Naive thymus-derived CD4-positive, alpha-beta T cell (primary cell): ENCODE results near the gene MRC2. TPM values are rescaled to one million over a fixed set of nuclear protein-coding genes. Genes with fewer than 3 reads are reported as not detected.

ENCODE experiments used
- ATAC-seq: fragments of 150-1000 bp; cut with Tn5 transposase; 2 replicates; pipeline ENCODE4 v1.10.0; 2021; ENCODE audit warnings: mild to moderate bottlenecking, moderate library complexity
- CTCF ChIA-PET: fragments of 350-600 bp; sonication (Branson Sonifier 250); formaldehyde crosslinking; loops from one replicate; lab custom pipeline; 2021; ENCODE audit warnings: antibody characterized with exemption; lab: Charles Lee
- POLR2A ChIA-PET: fragments of 350-600 bp; sonication (Branson Sonifier 250); formaldehyde crosslinking; loops from one replicate; lab custom pipeline; 2021; ENCODE audit warnings: antibody characterized with exemption, inconsistent platforms; lab: Charles Lee
- DNase-seq, 9 donors: peaks; one replicate each; pipeline versions ENCODE4 v3.0.0 to v3.0.0-alpha.2; 2020 to 2022; ENCODE audit warnings: mixed read lengths in 1 of 9
- H3K27ac ChIP-seq: one replicate; pipeline ENCODE4 v1.7.0; 2013; ENCODE audit warnings: mild to moderate bottlenecking, low read depth, low read length, moderate library complexity
- H3K27me3 ChIP-seq, 2 donors: one replicate each; pipeline ENCODE4 v1.7.0; 2013; ENCODE audit warnings: low read length in 2 of 2, mild to moderate bottlenecking in 2 of 2, moderate library complexity in 2 of 2; ENCODE audit not compliant: control insufficient read depth in 2 of 2, insufficient read depth in 2 of 2
- H3K36me3 ChIP-seq, 3 experiments: 1 replicate in 2 of 3; 2 replicates in 1 of 3; pipeline ENCODE4 v1.7.0; 2013; ENCODE audit warnings: low read length in 3 of 3, mild to moderate bottlenecking in 3 of 3, moderate library complexity in 1 of 3; ENCODE audit not compliant: insufficient read depth in 3 of 3, control insufficient read depth in 2 of 3
- H3K4me1 ChIP-seq, 2 donors: one replicate each; pipeline ENCODE4 v1.7.0; 2013; ENCODE audit warnings: low read length in 2 of 2, mild to moderate bottlenecking in 2 of 2, moderate library complexity in 1 of 2; ENCODE audit not compliant: control insufficient read depth in 2 of 2, insufficient read depth in 2 of 2
- H3K4me3 ChIP-seq: 2 replicates; pipeline ENCODE4 v1.7.0; 2013; ENCODE audit warnings: mild to moderate bottlenecking, low read length
- H3K9me3 ChIP-seq, 3 experiments: 1 replicate in 2 of 3; 2 replicates in 1 of 3; pipeline ENCODE4 v1.7.0; 2013; ENCODE audit warnings: low read length in 3 of 3; ENCODE audit not compliant: control insufficient read depth in 2 of 3
- H3K27ac Mint-ChIP-seq, 9 donors: one replicate each; pipeline ENCODE4 v1.8.0; 2020 to 2022; ENCODE audit warnings: mixed read lengths in 9 of 9, mild to moderate bottlenecking in 8 of 9, moderate library complexity in 5 of 9, inconsistent platforms in 2 of 9
- H3K27me3 Mint-ChIP-seq, 5 donors: one replicate each; pipeline ENCODE4 v1.8.0; 2021 to 2022; ENCODE audit warnings: mixed read lengths in 5 of 5, mild to moderate bottlenecking in 1 of 5
- H3K36me3 Mint-ChIP-seq, 5 donors: one replicate each; pipeline ENCODE4 v1.8.0; 2020 to 2022; ENCODE audit warnings: mixed read lengths in 5 of 5, mild to moderate bottlenecking in 3 of 5, inconsistent platforms in 1 of 5
- H3K4me1 Mint-ChIP-seq, 7 donors: one replicate each; pipeline ENCODE4 v1.8.0; 2020 to 2022; ENCODE audit warnings: mixed read lengths in 7 of 7, mild to moderate bottlenecking in 3 of 7, inconsistent platforms in 1 of 7
- H3K4me3 Mint-ChIP-seq, 10 donors: one replicate each; pipeline ENCODE4 v1.8.0; 2020 to 2022; ENCODE audit warnings: mild to moderate bottlenecking in 10 of 10, mixed read lengths in 10 of 10, moderate library complexity in 6 of 10, inconsistent platforms in 2 of 10
- H3K9me3 Mint-ChIP-seq, 11 donors: one replicate each; pipeline ENCODE4 v1.8.0; 2020 to 2022; ENCODE audit warnings: mixed read lengths in 11 of 11, mild to moderate bottlenecking in 4 of 11, inconsistent platforms in 1 of 11, moderate library complexity in 1 of 11
- intact Hi-C, 2 donors: fragments of 100-400 bp; cut with micrococcal nuclease; formaldehyde crosslinking; loops; one replicate each; pipeline ENCODE4 v1.15.1; 2023
- polyA plus RNA-seq, 2 donors: library from polyadenylated mRNA; unstranded; fragments of 300-500 nt; fragmentation: Illumina TruSeq; gene quantifications; one replicate each; pipeline ENCODE4 v1.2.3, GENCODE V29; 2021
- total RNA-seq, 6 experiments: library from RNA in 5 of 6; stranded (reverse) in 5 of 6; gene quantifications; 1 replicate in 5 of 6; 2 replicates in 1 of 6; pipeline ENCODE4 v1.2.3 and lab custom pipeline; 2021 to 2026

Gene MRC2
- total and polyA plus RNA-seq, 7 experiments from 2014 or later = 0.11 to 3.4 (median 2.2) TPM

- intact Hi-C loops = no loop called here
Measured at GRCh38 chr17:62674363-62674739, 46.9 kb downstream of the MRC2 start.

GRCh38 chr17:62674841-62675240 lies 47.4 kb downstream of the MRC2 start:
- no peak overlapping the region for H3K4me3 ChIP-seq
- no peaks in the 10 kb centered on the region for H3K36me3 ChIP-seq
- DNase-seq = no peak
- intact Hi-C loops = no loop called here
- no peak for ATAC-seq
- Mint-ChIP-seq H3K4me3 (no peak overlapping the region), H3K36me3 (no peaks in the 10 kb centered on the region), H3K4me1 (peaks cover 0 to 5% (median 0%) of the 10 kb centered on the region in 7 donors), H3K27ac (no peak overlapping the region), H3K27me3 (no peaks in the 10 kb centered on the region), H3K9me3 (no peaks in the 10 kb centered on the region)
- CTCF ChIA-PET = no interaction called here
- no peaks in the 10 kb centered on the region for H3K4me1 ChIP-seq
- H3K27me3 ChIP-seq = no peaks in the 10 kb centered on the region
- POLR2A ChIA-PET = no interaction called here
- no peak overlapping the region for H3K27ac ChIP-seq
- H3K9me3 ChIP-seq = no peaks in the 10 kb centered on the region

More at GRCh38 chr17:62674363-62674739, 46.9 kb downstream of the MRC2 start:
- Histone ChIP-seq H3K4me1 (no peaks in the 10 kb centered on the region), H3K9me3 (no peaks in the 10 kb centered on the region), H3K27me3 (no peaks in the 10 kb centered on the region), H3K27ac (no peak overlapping the region), H3K36me3 (no peaks in the 10 kb centered on the region), H3K4me3 (no peak overlapping the region)
- POLR2A ChIA-PET = no interaction called here
- no peaks in the 10 kb centered on the region for H3K27me3 Mint-ChIP-seq
- no peak overlapping the region for H3K4me3 Mint-ChIP-seq
- H3K9me3 Mint-ChIP-seq = no peaks in the 10 kb centered on the region
- DNase-seq (no peak), ATAC-seq (no peak)
- H3K36me3 Mint-ChIP-seq = no peaks in the 10 kb centered on the region
- peaks cover 0 to 5% (median 0%) of the 10 kb centered on the region in 7 donors for H3K4me1 Mint-ChIP-seq
- no peak overlapping the region for H3K27ac Mint-ChIP-seq
- CTCF ChIA-PET = interaction anchor here (2.7 kb wide), 1 partner anchor 732 kb away, joined by 9 read pairs; no protein-coding TSS in a partner anchor

- ChIA-PET POLR2A (no interaction called here), CTCF (no interaction called here)
- Mint-ChIP-seq H3K4me3 (no peak overlapping the region), H3K4me1 (peaks cover 0 to 5% (median 0%) of the 10 kb centered on the region in 7 donors), H3K27ac (no peak overlapping the region), H3K27me3 (no peaks in the 10 kb centered on the region), H3K9me3 (no peaks in the 10 kb centered on the region), H3K36me3 (no peaks in the 10 kb centered on the region)
- intact Hi-C loops = no loop called here
- H3K36me3 ChIP-seq = no peaks in the 10 kb centered on the region
- H3K27me3 ChIP-seq = no peaks in the 10 kb centered on the region
- no peaks in the 10 kb centered on the region for H3K9me3 ChIP-seq
- no peaks in the 10 kb centered on the region for H3K4me1 ChIP-seq
- ATAC-seq (no peak), DNase-seq (no peak)
- no peak overlapping the region for H3K27ac ChIP-seq
- H3K4me3 ChIP-seq = no peak overlapping the region
Measured at GRCh38 chr17:62675260-62675659, 47.8 kb downstream of the MRC2 start.

GRCh38 chr17:62675701-62676100 lies 48.2 kb downstream of the MRC2 start:
- H3K27ac Mint-ChIP-seq = no peak overlapping the region
- ChIA-PET POLR2A (no interaction called here), CTCF (no interaction called here)
- H3K27me3 ChIP-seq = no peaks in the 10 kb centered on the region
- no peak overlapping the region for H3K4me3 Mint-ChIP-seq
- H3K36me3 ChIP-seq = no peaks in the 10 kb centered on the region
- no peaks in the 10 kb centered on the region for H3K4me1 ChIP-seq
- no peak overlapping the region for H3K27ac ChIP-seq
- H3K4me3 ChIP-seq = no peak overlapping the region
- intact Hi-C loops = no loop called here
- no peaks in the 10 kb centered on the region for H3K36me3 Mint-ChIP-seq
- no peaks in the 10 kb centered on the region for H3K9me3 Mint-ChIP-seq
- H3K27me3 Mint-ChIP-seq = no peaks in the 10 kb centered on the region
- DNase-seq (no peak), ATAC-seq (no peak)
- H3K4me1 Mint-ChIP-seq = peaks cover 0 to 5% (median 0%) of the 10 kb centered on the region in 7 donors
- no peaks in the 10 kb centered on the region for H3K9me3 ChIP-seq

- Mint-ChIP-seq H3K36me3 (no peaks in the 10 kb centered on the region), H3K27me3 (no peaks in the 10 kb centered on the region), H3K27ac (no peak overlapping the region), H3K9me3 (no peaks in the 10 kb centered on the region), H3K4me3 (no peak overlapping the region), H3K4me1 (peaks cover 0 to 5% (median 0%) of the 10 kb centered on the region in 7 donors)
- H3K36me3 ChIP-seq = no peaks in the 10 kb centered on the region
- H3K4me1 ChIP-seq = no peaks in the 10 kb centered on the region
- intact Hi-C loops = no loop called here
- ChIA-PET CTCF (no interaction called here), POLR2A (no interaction called here)
- no peak overlapping the region for H3K4me3 ChIP-seq
- no peak overlapping the region for H3K27ac ChIP-seq
- H3K9me3 ChIP-seq = no peaks in the 10 kb centered on the region
- no peaks in the 10 kb centered on the region for H3K27me3 ChIP-seq
- no peak for ATAC-seq
- no peak for DNase-seq
Measured at GRCh38 chr17:62676231-62676943, 48.9 kb downstream of the MRC2 start.

GRCh38 chr17:62676952-62677596 lies 49.6 kb downstream of the MRC2 start:
- ChIA-PET POLR2A (no interaction called here), CTCF (no interaction called here)
- Histone ChIP-seq H3K4me1 (no peaks in the 10 kb centered on the region), H3K27me3 (no peaks in the 10 kb centered on the region), H3K27ac (no peak overlapping the region), H3K9me3 (no peaks in the 10 kb centered on the region), H3K4me3 (no peak overlapping the region), H3K36me3 (no peaks in the 10 kb centered on the region)
- H3K4me3 Mint-ChIP-seq = no peak overlapping the region
- ATAC-seq = no peak
- DNase-seq = no peak
- intact Hi-C loops = no loop called here
- H3K27ac Mint-ChIP-seq = no peak overlapping the region
- no peaks in the 10 kb centered on the region for H3K36me3 Mint-ChIP-seq
- no peaks in the 10 kb centered on the region for H3K9me3 Mint-ChIP-seq
- H3K27me3 Mint-ChIP-seq = no peaks in the 10 kb centered on the region
- H3K4me1 Mint-ChIP-seq = peaks cover 0 to 5% (median 0%) of the 10 kb centered on the region in 7 donors
